PC-9 (cell line): Measurements from ENCODE around the gene ETNK1.

Experiments used
- EZH2 ChIP-seq: fragments of 200-600 bp; sonication (generic); IDR thresholded peaks from 2 replicates; pipeline ENCODE4 v1.8.0; 2017; ENCODE audit warnings: antibody characterized with exemption, low read depth
- TF ChIP-seq, protein P1 (sequence below): fragments of 200-600 bp; sonication (generic); conservative IDR thresholded peaks from 2 replicates; pipeline ENCODE4 v1.6.1; 2017; ENCODE audit warnings: mixed run types, antibody characterized with exemption, mild to moderate bottlenecking, moderate library complexity

DNA sequence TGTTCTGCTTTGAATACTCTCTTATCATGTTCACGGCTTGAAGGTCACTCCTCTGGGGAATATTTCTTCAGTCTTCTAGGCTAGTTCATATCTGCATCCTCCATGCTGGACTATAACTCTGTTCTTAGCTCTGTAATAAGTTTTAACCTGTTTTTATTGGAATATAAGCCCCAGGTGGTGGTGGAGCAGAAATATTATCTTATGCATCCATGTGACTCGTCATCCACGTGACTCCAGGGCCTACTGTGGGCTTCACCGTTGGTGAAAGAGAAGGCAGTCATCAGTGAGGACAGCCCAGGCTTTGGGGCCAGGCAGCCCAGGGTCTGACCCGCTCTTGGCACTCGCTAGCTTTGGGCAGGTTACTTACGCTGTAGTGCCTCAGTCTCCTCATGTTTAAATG is 87.1 kb downstream of the ETNK1 start:
- TF ChIP-seq, protein P1, sequence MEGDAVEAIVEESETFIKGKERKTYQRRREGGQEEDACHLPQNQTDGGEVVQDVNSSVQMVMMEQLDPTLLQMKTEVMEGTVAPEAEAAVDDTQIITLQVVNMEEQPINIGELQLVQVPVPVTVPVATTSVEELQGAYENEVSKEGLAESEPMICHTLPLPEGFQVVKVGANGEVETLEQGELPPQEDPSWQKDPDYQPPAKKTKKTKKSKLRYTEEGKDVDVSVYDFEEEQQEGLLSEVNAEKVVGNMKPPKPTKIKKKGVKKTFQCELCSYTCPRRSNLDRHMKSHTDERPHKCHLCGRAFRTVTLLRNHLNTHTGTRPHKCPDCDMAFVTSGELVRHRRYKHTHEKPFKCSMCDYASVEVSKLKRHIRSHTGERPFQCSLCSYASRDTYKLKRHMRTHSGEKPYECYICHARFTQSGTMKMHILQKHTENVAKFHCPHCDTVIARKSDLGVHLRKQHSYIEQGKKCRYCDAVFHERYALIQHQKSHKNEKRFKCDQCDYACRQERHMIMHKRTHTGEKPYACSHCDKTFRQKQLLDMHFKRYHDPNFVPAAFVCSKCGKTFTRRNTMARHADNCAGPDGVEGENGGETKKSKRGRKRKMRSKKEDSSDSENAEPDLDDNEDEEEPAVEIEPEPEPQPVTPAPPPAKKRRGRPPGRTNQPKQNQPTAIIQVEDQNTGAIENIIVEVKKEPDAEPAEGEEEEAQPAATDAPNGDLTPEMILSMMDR, result no peak
- no peak for TF ChIP-seq EZH2
